Neural crest cell (in vitro differentiated cells): ENCODE measurements around the gene ALKBH1. TPM values are rescaled to one million over a fixed set of nuclear protein-coding genes. Genes with fewer than 3 reads are reported as not detected.
"Not testable (repeated sequence)": the region's sequence is repeated elsewhere in the genome, so short reads cannot be mapped to it uniquely, and the experiment has no call there.

Source experiments
- DNase-seq: peaks from one replicate; pipeline ENCODE4 v3.0.0; 2021; ENCODE audit warnings: low read depth, mixed read lengths, low spot score
- H3K27ac Mint-ChIP-seq: one replicate; pipeline ENCODE4 v1.8.0; 2021; ENCODE audit warnings: mild to moderate bottlenecking, mixed read lengths; ENCODE audit not compliant: unreplicated experiment
- H3K27me3 Mint-ChIP-seq: 2 replicates; pipeline ENCODE4 v1.8.0; 2021; ENCODE audit warnings: low read depth, mild to moderate bottlenecking, mixed read lengths
- H3K36me3 Mint-ChIP-seq: 2 replicates; pipeline ENCODE4 v1.8.0; 2021; ENCODE audit warnings: low read depth, mild to moderate bottlenecking, mixed read lengths
- H3K4me1 Mint-ChIP-seq: 2 replicates; pipeline ENCODE4 v1.8.0; 2021; ENCODE audit warnings: mixed read lengths
- H3K4me3 Mint-ChIP-seq: one replicate; pipeline ENCODE4 v1.8.0; 2021; ENCODE audit warnings: mild to moderate bottlenecking, mixed read lengths
- H3K9me3 Mint-ChIP-seq: 2 replicates; pipeline ENCODE4 v1.8.0; 2021; ENCODE audit warnings: mixed read lengths
- CTCF ChIP-seq: fragments of 200-600 bp; sonication (generic); conservative IDR thresholded peaks from 2 replicates; pipeline ENCODE4 v1.5.0; 2021; ENCODE audit warnings: antibody characterized with exemption, mild to moderate bottlenecking
- total RNA-seq: library from RNA; stranded (reverse); gene quantifications from 2 replicates; pipeline ENCODE4 v1.2.1, GENCODE V29; 2021

ALKBH1 gene
- total RNA-seq, 1 donor from 2014 or later, result 18.1 TPM

- no peak for TF ChIP-seq CTCF
- no peak overlapping the region for H3K4me3 Mint-ChIP-seq
- H3K4me1 Mint-ChIP-seq, result no peaks in the 10 kb centered on the region
- H3K27me3 Mint-ChIP-seq, result no peaks in the 10 kb centered on the region
- no peaks in the 10 kb centered on the region for H3K9me3 Mint-ChIP-seq
- H3K36me3 Mint-ChIP-seq, result peaks cover 13% of the 10 kb centered on the region
- DNase-seq, result no peak
- H3K27ac Mint-ChIP-seq, result no peak overlapping the region
Observed at GRCh38 chr14:77673193-77673592, 34.6 kb downstream of the ALKBH1 start.

GRCh38 chr14:77667331-77667730, 40.5 kb downstream of the ALKBH1 start:
- no peak overlapping the region for H3K27ac Mint-ChIP-seq
- H3K9me3 Mint-ChIP-seq, result no peaks in the 10 kb centered on the region

GRCh38 chr14:77663293-77663692, 44.5 kb downstream of the ALKBH1 start:
- Mint-ChIP-seq H3K4me1 (peaks cover 24% of the 10 kb centered on the region), H3K27me3 (no peaks in the 10 kb centered on the region), H3K27ac (no peak overlapping the region), H3K9me3 (no peaks in the 10 kb centered on the region), H3K36me3 (no peaks in the 10 kb centered on the region), H3K4me3 (no peak overlapping the region)
- no peak for DNase-seq
- no peak for TF ChIP-seq CTCF

More at GRCh38 chr14:77667331-77667730, 40.5 kb downstream of the ALKBH1 start:
- no peak for TF ChIP-seq CTCF
- no peaks in the 10 kb centered on the region for H3K36me3 Mint-ChIP-seq
- H3K4me1 Mint-ChIP-seq, result peaks cover 2% of the 10 kb centered on the region
- DNase-seq, result no peak
- H3K27me3 Mint-ChIP-seq, result no peaks in the 10 kb centered on the region
- H3K4me3 Mint-ChIP-seq, result no peak overlapping the region

GRCh38 chr14:77661562-77661961, 46.3 kb downstream of the ALKBH1 start:
- not testable (repeated sequence) for DNase-seq, H3K4me3 Mint-ChIP-seq, H3K27ac Mint-ChIP-seq, H3K27me3 Mint-ChIP-seq, H3K36me3 Mint-ChIP-seq, H3K9me3 Mint-ChIP-seq
- H3K4me1 Mint-ChIP-seq, result peaks cover 24% of the 10 kb centered on the region

- Mint-ChIP-seq H3K4me1 (peaks cover 24% of the 10 kb centered on the region), H3K27ac (peak overlapping the region; percentile 57), H3K4me3 (no peak overlapping the region), H3K27me3 (no peaks in the 10 kb centered on the region), H3K9me3 (no peaks in the 10 kb centered on the region), H3K36me3 (no peaks in the 10 kb centered on the region)
- TF ChIP-seq CTCF, result no peak
- no peak for DNase-seq
Observed at GRCh38 chr14:77660754-77661153, 47.1 kb downstream of the ALKBH1 start.

- DNase-seq, result no peak
- Mint-ChIP-seq H3K4me3 (no peak overlapping the region), H3K4me1 (peaks cover 29% of the 10 kb centered on the region), H3K9me3 (no peaks in the 10 kb centered on the region), H3K27ac (no peak overlapping the region), H3K36me3 (no peaks in the 10 kb centered on the region), H3K27me3 (no peaks in the 10 kb centered on the region)
- TF ChIP-seq CTCF, result no peak
Observed at GRCh38 chr14:77659831-77660230, 48.0 kb downstream of the ALKBH1 start.
